Stimulated activated CD4-positive, alpha-beta T cell treated with anti-CD3 and anti-CD28 coated beads, Interleukin-15, amount 100 ng/mL, for 24 hours (primary cell): Measurements from ENCODE around the gene TEKTIP1.
A peak's percentile ranks its signal among the peaks of the same experiment; 100 is the strongest.

Source experiments
- DNase-seq: peaks from one replicate; pipeline ENCODE4 v3.0.0-alpha.2; 2020

TEKTIP1 gene

GRCh38 chr19:3538258-3538929 is 580 bp upstream of the TEKTIP1 start:
- no peak for DNase-seq

GRCh38 chr19:3539756-3540118 is 763 bp downstream of the TEKTIP1 start:
- DNase-seq = no peak

GRCh38 chr19:3543150-3544057 is 4.4 kb downstream of the TEKTIP1 start:
- DNase-seq = no peak

GRCh38 chr19:3544058-3544376 is 5.0 kb downstream of the TEKTIP1 start:
- no peak for DNase-seq

- DNase-seq = peak; percentile 84
Observed at GRCh38 chr19:3544742-3545668, 6.0 kb downstream of the TEKTIP1 start.

GRCh38 chr19:3545669-3546034 is 6.7 kb downstream of the TEKTIP1 start:
- no peak for DNase-seq

GRCh38 chr19:3546119-3546518 is 7.1 kb downstream of the TEKTIP1 start:
- no peak for DNase-seq

GRCh38 chr19:3547301-3547731 is 8.3 kb downstream of the TEKTIP1 start:
- peak; percentile 53 for DNase-seq

- DNase-seq = no peak
Observed at GRCh38 chr19:3547767-3548282, 8.9 kb downstream of the TEKTIP1 start.

GRCh38 chr19:3548606-3549005 is 9.6 kb downstream of the TEKTIP1 start:
- DNase-seq = no peak

- no peak for DNase-seq
Observed at GRCh38 chr19:3549816-3550215, 10.8 kb downstream of the TEKTIP1 start.

- no peak for DNase-seq
Observed at GRCh38 chr19:3550947-3551791, 12.2 kb downstream of the TEKTIP1 start.

GRCh38 chr19:3551792-3552095 is 12.8 kb downstream of the TEKTIP1 start:
- no peak for DNase-seq

- no peak for DNase-seq
Observed at GRCh38 chr19:3554254-3555083, 15.5 kb downstream of the TEKTIP1 start.

- DNase-seq = no peak
Observed at GRCh38 chr19:3555653-3556422, 16.9 kb downstream of the TEKTIP1 start.

GRCh38 chr19:3556423-3556977 is 17.5 kb downstream of the TEKTIP1 start:
- DNase-seq = no peak

GRCh38 chr19:3556978-3557460 is 18.0 kb downstream of the TEKTIP1 start:
- DNase-seq = peak; percentile 77

GRCh38 chr19:3557461-3558248 is 18.7 kb downstream of the TEKTIP1 start, which contains the start of gene MFSD12:
MFSD12 (minus strand) TSS chr19:3557586; CDS start chr19:3557403, 183 bp downstream.
- peak; percentile 98 for DNase-seq
